Stimulated activated naive B cell treated with anti-CD40 and anti-IgM and Interleukin-4, amounts not matched to agents 10 μg/mL and 1 μg/mL and 100 μg/mL, for 72 hours (primary cell): ENCODE measurements around the gene TBC1D22B.

Source experiments
- ATAC-seq, 2 donors: fragments of 150-1000 bp; cut with Tn5 transposase; replicated peaks; 2 replicates each; pipeline ENCODE4 v1.10.0; 2021; ENCODE audit warnings: moderate library complexity in 1 of 2
- DNase-seq: peaks from one replicate; pipeline ENCODE4 v3.0.0; 2021
- H3K27ac Mint-ChIP-seq: one replicate; pipeline ENCODE4 v1.8.0; 2022; ENCODE audit warnings: mild to moderate bottlenecking, mixed read lengths
- H3K27me3 Mint-ChIP-seq, 2 donors: one replicate each; pipeline ENCODE4 v1.8.0; 2022; ENCODE audit warnings: mixed read lengths in 2 of 2
- H3K36me3 Mint-ChIP-seq, 2 donors: one replicate each; pipeline ENCODE4 v1.8.0; 2022; ENCODE audit warnings: mixed read lengths in 2 of 2, mild to moderate bottlenecking in 1 of 2
- H3K4me1 Mint-ChIP-seq, 2 donors: one replicate each; pipeline ENCODE4 v1.8.0; 2022; ENCODE audit warnings: mixed read lengths in 2 of 2, mild to moderate bottlenecking in 1 of 2
- H3K4me3 Mint-ChIP-seq, 2 donors: one replicate each; pipeline ENCODE4 v1.8.0; 2022; ENCODE audit warnings: mild to moderate bottlenecking in 2 of 2, mixed read lengths in 2 of 2, moderate library complexity in 1 of 2
- H3K9me3 Mint-ChIP-seq, 2 donors: one replicate each; pipeline ENCODE4 v1.8.0; 2022; ENCODE audit warnings: mixed read lengths in 2 of 2, mild to moderate bottlenecking in 1 of 2

TBC1D22B gene

GRCh38 chr6:37265860-37266259 lies 8.3 kb downstream of the TBC1D22B start:
- Mint-ChIP-seq H3K4me3 (no peak overlapping the region), H3K27me3 (no peaks in the 10 kb centered on the region), H3K36me3 (peaks cover 24 to 33% of the 10 kb centered on the region in 2 donors), H3K27ac (no peak overlapping the region), H3K4me1 (peaks cover 27 to 48% of the 10 kb centered on the region in 2 donors), H3K9me3 (no peaks in the 10 kb centered on the region)
- ATAC-seq (no peak), DNase-seq (no peak)

- Mint-ChIP-seq H3K4me1 (peaks cover 25 to 55% of the 10 kb centered on the region in 2 donors), H3K27ac (no peak overlapping the region), H3K27me3 (no peaks in the 10 kb centered on the region), H3K36me3 (peaks cover 33 to 35% of the 10 kb centered on the region in 2 donors), H3K9me3 (no peaks in the 10 kb centered on the region), H3K4me3 (no peak overlapping the region)
- DNase-seq (no peak), ATAC-seq (no peak)
Observed at GRCh38 chr6:37269105-37269504, 11.5 kb downstream of the TBC1D22B start.

- Mint-ChIP-seq H3K36me3 (peaks cover 41 to 57% of the 10 kb centered on the region in 2 donors), H3K27ac (peak overlapping the region; percentile 15), H3K4me3 (no peak overlapping the region), H3K9me3 (no peaks in the 10 kb centered on the region), H3K4me1 (peaks cover 32 to 66% of the 10 kb centered on the region in 2 donors), H3K27me3 (no peaks in the 10 kb centered on the region)
- ATAC-seq (no peak), DNase-seq (no peak)
Observed at GRCh38 chr6:37272834-37273566, 15.4 kb downstream of the TBC1D22B start.

GRCh38 chr6:37273690-37274089 lies 16.1 kb downstream of the TBC1D22B start:
- Mint-ChIP-seq H3K4me1 (peaks cover 34 to 66% of the 10 kb centered on the region in 2 donors), H3K27ac (peak overlapping the region; percentile 15), H3K4me3 (no peak overlapping the region)

GRCh38 chr6:37275350-37275749 lies 17.8 kb downstream of the TBC1D22B start:
- Mint-ChIP-seq H3K4me1 (peaks cover 39 to 66% of the 10 kb centered on the region in 2 donors), H3K27ac (no peak overlapping the region)
- DNase-seq: no peak

More at GRCh38 chr6:37273690-37274089, 16.1 kb downstream of the TBC1D22B start:
- Mint-ChIP-seq H3K9me3 (no peaks in the 10 kb centered on the region), H3K27me3 (no peaks in the 10 kb centered on the region), H3K36me3 (peaks cover 38 to 61% of the 10 kb centered on the region in 2 donors)
- DNase-seq (no peak), ATAC-seq (no peak)

GRCh38 chr6:37277001-37277409 lies 19.4 kb downstream of the TBC1D22B start:
- H3K27ac Mint-ChIP-seq: peak overlapping the region; percentile 65
- H3K4me1 Mint-ChIP-seq: peaks cover 37 to 77% of the 10 kb centered on the region in 2 donors
- no peaks in the 10 kb centered on the region for H3K27me3 Mint-ChIP-seq
- H3K9me3 Mint-ChIP-seq: no peaks in the 10 kb centered on the region
- DNase-seq (no peak), ATAC-seq (peak; percentile 85 to 86)
- peaks cover 35 to 70% of the 10 kb centered on the region in 2 donors for H3K36me3 Mint-ChIP-seq
- H3K4me3 Mint-ChIP-seq: peak overlapping the region; percentile 23 to 44

More at GRCh38 chr6:37275350-37275749, 17.8 kb downstream of the TBC1D22B start:
- Mint-ChIP-seq H3K9me3 (no peaks in the 10 kb centered on the region), H3K36me3 (peaks cover 39 to 71% of the 10 kb centered on the region in 2 donors), H3K4me3 (no peak overlapping the region), H3K27me3 (no peaks in the 10 kb centered on the region)
- no peak for ATAC-seq

- H3K4me3 Mint-ChIP-seq: no peak overlapping the region
- ATAC-seq (no peak), DNase-seq (no peak)
- peak overlapping the region; percentile 49 for H3K27ac Mint-ChIP-seq
- H3K36me3 Mint-ChIP-seq: peaks cover 35 to 76% of the 10 kb centered on the region in 2 donors
- H3K4me1 Mint-ChIP-seq: peaks cover 45 to 84% of the 10 kb centered on the region in 2 donors
- H3K27me3 Mint-ChIP-seq: no peaks in the 10 kb centered on the region
- no peaks in the 10 kb centered on the region for H3K9me3 Mint-ChIP-seq
Observed at GRCh38 chr6:37279366-37280134, 22.0 kb downstream of the TBC1D22B start.

- no peak overlapping the region for H3K4me3 Mint-ChIP-seq
- H3K4me1 Mint-ChIP-seq: peaks cover 44 to 87% of the 10 kb centered on the region in 2 donors
- H3K36me3 Mint-ChIP-seq: peaks cover 37 to 75% of the 10 kb centered on the region in 2 donors
- H3K27ac Mint-ChIP-seq: peak overlapping the region; percentile 49
- ATAC-seq (no peak), DNase-seq (no peak)
- H3K27me3 Mint-ChIP-seq: no peaks in the 10 kb centered on the region
- H3K9me3 Mint-ChIP-seq: no peaks in the 10 kb centered on the region
Observed at GRCh38 chr6:37280162-37280887, 22.8 kb downstream of the TBC1D22B start.

GRCh38 chr6:37282371-37282770 lies 24.8 kb downstream of the TBC1D22B start:
- H3K36me3 Mint-ChIP-seq: peaks cover 41 to 75% of the 10 kb centered on the region in 2 donors
- no peak overlapping the region for H3K4me3 Mint-ChIP-seq
- no peaks in the 10 kb centered on the region for H3K27me3 Mint-ChIP-seq
- ATAC-seq (no peak), DNase-seq (no peak)
- peaks cover 40 to 83% of the 10 kb centered on the region in 2 donors for H3K4me1 Mint-ChIP-seq
- H3K9me3 Mint-ChIP-seq: no peaks in the 10 kb centered on the region
- peak overlapping the region; percentile 79 for H3K27ac Mint-ChIP-seq

- Mint-ChIP-seq H3K9me3 (no peaks in the 10 kb centered on the region), H3K27me3 (no peaks in the 10 kb centered on the region), H3K4me3 (no peak overlapping the region), H3K27ac (peak overlapping the region; percentile 6), H3K4me1 (peaks cover 46 to 83% of the 10 kb centered on the region in 2 donors), H3K36me3 (peaks cover 47 to 77% of the 10 kb centered on the region in 2 donors)
- ATAC-seq (no peak), DNase-seq (no peak)
Observed at GRCh38 chr6:37283268-37283667, 25.7 kb downstream of the TBC1D22B start.

- Mint-ChIP-seq H3K36me3 (peaks cover 48 to 76% of the 10 kb centered on the region in 2 donors), H3K9me3 (no peaks in the 10 kb centered on the region), H3K4me3 (no peak overlapping the region), H3K4me1 (peaks cover 45 to 83% of the 10 kb centered on the region in 2 donors), H3K27ac (peak overlapping the region; percentile 87), H3K27me3 (no peaks in the 10 kb centered on the region)
- ATAC-seq (no peak), DNase-seq (no peak)
Observed at GRCh38 chr6:37283671-37284151, 26.1 kb downstream of the TBC1D22B start.

GRCh38 chr6:37284781-37285180 lies 27.2 kb downstream of the TBC1D22B start:
- peaks cover 53 to 78% of the 10 kb centered on the region in 2 donors for H3K36me3 Mint-ChIP-seq
- H3K27ac Mint-ChIP-seq: peak overlapping the region; percentile 95
- DNase-seq: no peak

GRCh38 chr6:37285861-37286311 lies 28.3 kb downstream of the TBC1D22B start:
- H3K36me3 Mint-ChIP-seq: peaks cover 51 to 72% of the 10 kb centered on the region in 2 donors
- H3K27me3 Mint-ChIP-seq: no peaks in the 10 kb centered on the region
- DNase-seq (peak; percentile 66), ATAC-seq (peak; percentile 92 to 93)
- H3K4me3 Mint-ChIP-seq: peak overlapping the region; percentile 68 to 70
- no peaks in the 10 kb centered on the region for H3K9me3 Mint-ChIP-seq
- H3K4me1 Mint-ChIP-seq: peaks cover 44 to 81% of the 10 kb centered on the region in 2 donors
- peak overlapping the region; percentile 98 for H3K27ac Mint-ChIP-seq

More at GRCh38 chr6:37284781-37285180, 27.2 kb downstream of the TBC1D22B start:
- Mint-ChIP-seq H3K4me1 (peaks cover 46 to 86% of the 10 kb centered on the region in 2 donors), H3K4me3 (peak overlapping the region; percentile 74 to 75), H3K27me3 (no peaks in the 10 kb centered on the region), H3K9me3 (no peaks in the 10 kb centered on the region)
- no peak for ATAC-seq
